ENCODE measurements around the gene INVS.

- TF ChIP-seq POLR2A (IDR thresholded peaks at IDR 0.05) (no peak), CTCF (IDR thresholded peaks at IDR 0.05) (no peak), POLR2AphosphoS5 (IDR thresholded peaks at IDR 0.05) (no peak), EP300 (IDR thresholded peaks at IDR 0.05; ENCODE audit: low read depth) (no peak)
Observed at GRCh38 chr9:100228352-100228869, 129.4 kb downstream of the INVS start.
